HepG2 (cell line): ENCODE results near the gene MPV17L2. TPM values are rescaled to one million over a fixed set of nuclear protein-coding genes. Genes with fewer than 3 reads are reported as not detected.

Experiments
- HNRNPK ChIP-seq: fragments of 200-400 bp; formaldehyde crosslinking; IDR thresholded peaks from 2 replicates; pipeline ENCODE4 v1.6.1; 2018; ENCODE audit warnings: low read length, low read depth, moderate library complexity, mild to moderate bottlenecking; ENCODE audit not compliant: poor library complexity, severe bottlenecking
- ISL2 ChIP-seq: sonication (generic); formaldehyde crosslinking; IDR thresholded peaks from 2 replicates; pipeline ENCODE4 v1.5.0; 2020; ENCODE audit warnings: missing genetic modification reagents
- MBNL3 ChIP-seq: fragments of 250-450 bp; sonication (Bioruptor Pico); conservative IDR thresholded peaks from 2 replicates; pipeline ENCODE4 v1.8.0; 2022; ENCODE audit warnings: mild to moderate bottlenecking, inconsistent platforms
- NFIC ChIP-seq: IDR thresholded peaks from 2 replicates; pipeline ENCODE4 v1.6.1; 2012; ENCODE audit warnings: mild to moderate bottlenecking, low read length, inconsistent platforms
- NPAS2 ChIP-seq: sonication (generic); formaldehyde crosslinking; IDR thresholded peaks from 2 replicates; pipeline ENCODE4 v1.8.0; 2022; ENCODE audit warnings: mild to moderate bottlenecking, missing genetic modification reagents, borderline replicate concordance
- PLRG1 ChIP-seq: fragments of 450-650 bp; conservative IDR thresholded peaks from 2 replicates; pipeline ENCODE4 v1.6.1; 2016
- POLR2AphosphoS5 ChIP-seq: IDR thresholded peaks from 2 replicates; pipeline ENCODE4 v1.6.1; 2012; ENCODE audit warnings: low read depth, low read length
- SALL2 ChIP-seq: sonication (generic); formaldehyde crosslinking; IDR thresholded peaks from 2 replicates; pipeline ENCODE4 v1.8.1; 2023; ENCODE audit warnings: mild to moderate bottlenecking, missing genetic modification reagents, inconsistent platforms
- TOE1 ChIP-seq: sonication (generic); formaldehyde crosslinking; IDR thresholded peaks from 2 replicates; pipeline ENCODE4 v1.4.0; 2020; ENCODE audit warnings: mild to moderate bottlenecking, missing genetic modification reagents
- ZFP36L1 ChIP-seq: sonication (generic); formaldehyde crosslinking; IDR thresholded peaks from 2 replicates; pipeline ENCODE4 v1.8.0; 2022; ENCODE audit warnings: mild to moderate bottlenecking, missing genetic modification reagents, moderate library complexity
- ZFP37 ChIP-seq: sonication (generic); formaldehyde crosslinking; IDR thresholded peaks from 2 replicates; pipeline ENCODE4 v1.4.0; 2020; ENCODE audit warnings: missing genetic modification reagents, borderline replicate concordance
- ZNF235 ChIP-seq: sonication (generic); formaldehyde crosslinking; IDR thresholded peaks from 2 replicates; pipeline ENCODE4 v1.8.1; 2023; ENCODE audit warnings: mild to moderate bottlenecking, missing genetic modification reagents, borderline replicate concordance
- ZNF354B ChIP-seq: sonication (generic); formaldehyde crosslinking; IDR thresholded peaks from 2 replicates; pipeline ENCODE4 v1.8.0; 2022; ENCODE audit warnings: mild to moderate bottlenecking, missing genetic modification reagents
- ZNF362 ChIP-seq: sonication (generic); formaldehyde crosslinking; IDR thresholded peaks from 2 replicates; pipeline ENCODE4 v1.4.0; 2020; ENCODE audit warnings: missing genetic modification reagents, mild to moderate bottlenecking, borderline replicate concordance
- ZNF407 ChIP-seq: sonication (generic); formaldehyde crosslinking; IDR thresholded peaks from one replicate; pipeline ENCODE4 v1.5.1; 2020; ENCODE audit warnings: mild to moderate bottlenecking, missing genetic modification reagents; ENCODE audit errors: not compliant biosample characterization
- ZNF414 ChIP-seq: sonication (generic); formaldehyde crosslinking; IDR thresholded peaks from 2 replicates; pipeline ENCODE4 v1.5.0; 2020; ENCODE audit warnings: missing genetic modification reagents
- ZNF468 ChIP-seq: sonication (generic); formaldehyde crosslinking; IDR thresholded peaks from 2 replicates; pipeline ENCODE4 v1.8.0; 2022; ENCODE audit warnings: mild to moderate bottlenecking, moderate library complexity, missing genetic modification reagents
- ZNF7 ChIP-seq: IDR thresholded peaks from 2 replicates; pipeline ENCODE4 v1.6.1; 2016; ENCODE audit warnings: missing biosample characterization, missing genetic modification reagents
- ZNF761 ChIP-seq: sonication (generic); formaldehyde crosslinking; conservative IDR thresholded peaks from 2 replicates; pipeline ENCODE4 v1.4.0; 2020; ENCODE audit warnings: mild to moderate bottlenecking, missing genetic modification reagents
- polyA plus RNA-seq, 8 experiments: library from polyadenylated mRNA; depleted of rRNA in 3 of 8; stranded (reverse) in 7 of 8; unstranded in 1 of 8; fragments of >200 nt; fragmentation: Illumina TruSeq in 4 of 8; extraction: Trizol in 4 of 8; gene quantifications; 2 replicates each; pipeline versions ENCODE4 v1.2.1 to v1.2.3, GENCODE V29; 2011 to 2016; ENCODE audit warnings: low read depth in 4 of 8, missing spikeins in 1 of 8, mixed read lengths in 1 of 8; ENCODE audit not compliant: insufficient read depth in 1 of 8
- total RNA-seq, 5 experiments: library from RNA; depleted of rRNA; stranded (reverse); fragments of >200 nt; fragmentation: Illumina TruSeq; extraction: Trizol; gene quantifications; 2 replicates each; pipeline ENCODE4 v1.2.3, GENCODE V29; 2016; ENCODE audit warnings: low read depth in 1 of 5

MPV17L2 gene
- total and polyA plus RNA-seq, 2 of the 13 experiments (the other 11 are each of a cell fraction or from before 2014, with no cell fraction given), result 13.6 to 16.7 TPM

GRCh38 chr19:18152817-18153555, 40.0 kb upstream of the MPV17L2 start, which contains the start of gene PIK3R2 (continued):
- TF ChIP-seq ZFP36L1 (CRISPR knock-in tag), result no peak
- TF ChIP-seq NFIC, result no peak
- TF ChIP-seq MBNL3, result no peak
- TF ChIP-seq PLRG1, result no peak
- no peak for TF ChIP-seq NPAS2 (CRISPR knock-in tag)
- TF ChIP-seq ZNF414, result no peak
- peak; percentile 57; the same call in 1 of the 2 replicates for TF ChIP-seq ZNF235 (CRISPR knock-in tag)
- TF ChIP-seq ZNF761 (CRISPR knock-in tag), result no peak
- TF ChIP-seq SALL2 (CRISPR knock-in tag), result peak; percentile 47; the same call in 1 of the 2 replicates
- no peak for TF ChIP-seq ZNF354B
- no peak for TF ChIP-seq ZFP37 (CRISPR knock-in tag)
- no peak for TF ChIP-seq HNRNPK
- TF ChIP-seq TOE1 (CRISPR knock-in tag), result no peak
- TF ChIP-seq POLR2AphosphoS5, result peak; percentile 67; the same call in 1 of the 2 replicates
- TF ChIP-seq ZNF7 (CRISPR knock-in tag), result no peak
- no peak for TF ChIP-seq ZNF468
- no peak for TF ChIP-seq ZNF362 (CRISPR knock-in tag)
- TF ChIP-seq ISL2 (CRISPR knock-in tag), result peak; percentile 2; the same call in 1 of the 2 replicates
- TF ChIP-seq ZNF407 (CRISPR knock-in tag), result no peak
